Tibial artery (tissue), 4 donors: ENCODE measurements around the gene CEP295NL.

ENCODE experiments used
- DNase-seq, 2 donors: peaks; one replicate each; pipeline ENCODE4 v3.0.0-alpha.2; 2019
- H3K27ac ChIP-seq, 2 donors: fragments of 200-600 bp; sonication (generic) in 1 of 2; 1 replicate in 1 of 2; 2 replicates in 1 of 2; pipeline ENCODE4 v1.5.1; 2018 to 2019; ENCODE audit warnings: mild to moderate bottlenecking in 1 of 2
- H3K27me3 ChIP-seq, 2 donors: fragments of 200-600 bp; sonication (generic) in 1 of 2; one replicate each; pipeline versions ENCODE4 v1.5.1 to v1.6.0; 2016 to 2019
- H3K36me3 ChIP-seq, 3 donors: fragments of 200-600 bp; sonication (generic) in 2 of 3; one replicate each; pipeline ENCODE4 v1.5.1; 2016 to 2019; ENCODE audit warnings: mild to moderate bottlenecking in 2 of 3
- H3K4me1 ChIP-seq, 4 donors: fragments of 200-600 bp; sonication (generic) in 2 of 4; 1 replicate in 3 of 4; 2 replicates in 1 of 4; pipeline ENCODE4 v1.5.1; 2016 to 2019
- H3K4me3 ChIP-seq, 2 donors: fragments of 200-600 bp; sonication (generic) in 1 of 2; 1 replicate in 1 of 2; 2 replicates in 1 of 2; pipeline ENCODE4 v1.5.1; 2018 to 2019; ENCODE audit warnings: mild to moderate bottlenecking in 2 of 2
- H3K9me3 ChIP-seq, 3 donors: fragments of 200-600 bp; sonication (generic) in 1 of 3; one replicate each; pipeline ENCODE4 v1.5.1; 2016 to 2019
- intact Hi-C: fragments of 100-400 bp; cut with DNase I; formaldehyde crosslinking; loops from one replicate; pipeline ENCODE4 v1.15.0; 2023; ENCODE audit warnings: low total_unique reads
- TF ChIP-seq, protein P1 (sequence below), 2 experiments: fragments of 200-600 bp in 1 of 2; fragments of 450-650 bp in 1 of 2; IDR thresholded peaks; one replicate each; pipeline ENCODE4 v1.5.1; 2017 to 2019; ENCODE audit warnings: antibody characterized with exemption in 2 of 2, mild to moderate bottlenecking in 1 of 2, moderate library complexity in 1 of 2

Gene CEP295NL

DNA sequence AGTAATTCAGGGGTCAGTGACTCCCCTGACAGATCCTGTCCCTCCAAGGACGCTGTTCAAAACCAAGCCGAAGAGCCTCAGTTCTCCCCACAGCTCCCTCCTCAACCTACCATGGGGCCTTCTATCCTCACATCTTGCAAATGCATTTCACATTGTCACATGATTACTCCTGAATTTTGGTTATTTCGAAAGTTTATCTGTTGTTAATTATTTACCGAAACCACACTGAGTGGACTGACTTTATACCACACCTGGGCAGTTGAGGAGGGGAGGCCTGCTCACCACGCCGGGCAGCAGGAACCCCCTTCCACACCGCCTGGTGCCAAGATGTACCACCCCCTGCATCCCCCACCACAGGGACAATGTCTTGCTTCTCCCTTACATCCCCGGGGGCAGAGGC lies 17.5 kb upstream of the CEP295NL start:
- intact Hi-C loops = loop anchor here (5.0 kb wide), 2 partner anchors 38 to 52 kb away; no protein-coding TSS in a partner anchor
- TF ChIP-seq, protein P1, sequence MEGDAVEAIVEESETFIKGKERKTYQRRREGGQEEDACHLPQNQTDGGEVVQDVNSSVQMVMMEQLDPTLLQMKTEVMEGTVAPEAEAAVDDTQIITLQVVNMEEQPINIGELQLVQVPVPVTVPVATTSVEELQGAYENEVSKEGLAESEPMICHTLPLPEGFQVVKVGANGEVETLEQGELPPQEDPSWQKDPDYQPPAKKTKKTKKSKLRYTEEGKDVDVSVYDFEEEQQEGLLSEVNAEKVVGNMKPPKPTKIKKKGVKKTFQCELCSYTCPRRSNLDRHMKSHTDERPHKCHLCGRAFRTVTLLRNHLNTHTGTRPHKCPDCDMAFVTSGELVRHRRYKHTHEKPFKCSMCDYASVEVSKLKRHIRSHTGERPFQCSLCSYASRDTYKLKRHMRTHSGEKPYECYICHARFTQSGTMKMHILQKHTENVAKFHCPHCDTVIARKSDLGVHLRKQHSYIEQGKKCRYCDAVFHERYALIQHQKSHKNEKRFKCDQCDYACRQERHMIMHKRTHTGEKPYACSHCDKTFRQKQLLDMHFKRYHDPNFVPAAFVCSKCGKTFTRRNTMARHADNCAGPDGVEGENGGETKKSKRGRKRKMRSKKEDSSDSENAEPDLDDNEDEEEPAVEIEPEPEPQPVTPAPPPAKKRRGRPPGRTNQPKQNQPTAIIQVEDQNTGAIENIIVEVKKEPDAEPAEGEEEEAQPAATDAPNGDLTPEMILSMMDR (IDR thresholded peaks at IDR 0.05) = no peak
- no peak for DNase-seq
- Histone ChIP-seq H3K27me3 (no peaks in the 10 kb centered on the region), H3K4me1 (peaks cover 0 to 81% (median 70%) of the 10 kb centered on the region in 4 donors), H3K4me3 (peak overlapping the region in 1 of 2 donors; percentile 5), H3K9me3 (no peaks in the 10 kb centered on the region), H3K36me3 (no peaks in the 10 kb centered on the region), H3K27ac (peak overlapping the region; percentile 96 to 98)

DNA sequence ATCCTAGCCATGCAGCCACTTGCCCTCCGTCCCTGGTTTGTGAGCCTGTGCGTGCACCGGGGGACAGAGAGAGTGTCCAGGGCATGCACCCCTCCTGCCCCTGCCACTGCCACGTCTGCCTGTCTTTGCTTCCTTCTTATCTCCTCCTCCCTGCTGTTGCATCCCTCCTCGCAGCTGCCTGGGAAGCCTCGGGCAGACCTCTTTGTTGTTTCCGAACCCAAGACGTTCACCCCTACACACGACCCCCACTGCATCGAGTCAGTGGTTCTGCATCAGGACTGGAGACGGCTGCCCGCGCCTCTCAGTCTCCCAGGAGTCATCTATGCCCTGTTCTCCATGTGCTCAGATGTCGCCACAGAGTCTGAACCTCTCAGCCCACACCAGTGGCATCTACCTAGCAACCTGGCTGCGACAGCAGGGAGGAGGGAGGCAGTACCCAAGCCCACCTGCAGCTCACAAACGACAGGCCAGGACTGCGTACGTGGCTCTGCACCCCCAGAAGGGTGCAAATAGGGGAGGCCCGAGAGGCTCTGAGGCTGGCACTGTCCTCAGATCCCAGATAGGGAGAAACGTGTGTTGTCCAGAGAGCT lies 17.0 kb upstream of the CEP295NL start:
- no peaks in the 10 kb centered on the region for H3K9me3 ChIP-seq
- intact Hi-C loops = loop anchor here (5.0 kb wide), 2 partner anchors 38 to 52 kb away; no protein-coding TSS in a partner anchor
- DNase-seq = no peak
- H3K27ac ChIP-seq = peak overlapping the region in 1 of 2 donors; percentile 96
- TF ChIP-seq, protein P1 (IDR thresholded peaks at IDR 0.05) = no peak
- no peaks in the 10 kb centered on the region for H3K36me3 ChIP-seq
- no peaks in the 10 kb centered on the region for H3K27me3 ChIP-seq
- H3K4me1 ChIP-seq = peaks cover 0 to 86% (median 71%) of the 10 kb centered on the region in 4 donors
- H3K4me3 ChIP-seq = no peak overlapping the region

DNA sequence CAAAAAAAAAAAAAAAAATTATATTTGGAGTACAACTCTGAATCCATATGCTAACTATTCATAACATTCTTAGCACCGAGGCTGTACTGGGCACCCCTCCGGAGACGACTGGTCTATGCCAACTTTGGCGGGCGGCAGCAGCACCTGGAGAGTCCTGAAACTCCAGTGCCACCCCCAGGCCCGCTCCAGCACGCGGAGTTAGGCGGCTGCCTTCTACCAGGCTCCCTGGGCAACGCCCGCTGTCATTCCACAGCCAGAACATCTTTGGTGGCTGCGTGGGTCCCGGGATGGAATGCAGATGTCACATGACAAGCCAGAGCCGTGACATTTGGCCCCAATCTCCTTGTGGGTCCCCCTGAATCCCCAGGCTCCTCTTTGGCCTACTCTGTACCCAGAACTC lies 16.0 kb upstream of the CEP295NL start:
- no peak overlapping the region for H3K4me3 ChIP-seq
- DNase-seq = no peak
- intact Hi-C loops = no loop called here
- no peaks in the 10 kb centered on the region for H3K36me3 ChIP-seq
- H3K27me3 ChIP-seq = no peaks in the 10 kb centered on the region
- TF ChIP-seq, protein P1 (IDR thresholded peaks at IDR 0.05) = no peak
- H3K27ac ChIP-seq = peak overlapping the region; percentile 6 to 51
- peaks cover 0 to 94% (median 74%) of the 10 kb centered on the region in 4 donors for H3K4me1 ChIP-seq
- H3K9me3 ChIP-seq = no peaks in the 10 kb centered on the region

DNA sequence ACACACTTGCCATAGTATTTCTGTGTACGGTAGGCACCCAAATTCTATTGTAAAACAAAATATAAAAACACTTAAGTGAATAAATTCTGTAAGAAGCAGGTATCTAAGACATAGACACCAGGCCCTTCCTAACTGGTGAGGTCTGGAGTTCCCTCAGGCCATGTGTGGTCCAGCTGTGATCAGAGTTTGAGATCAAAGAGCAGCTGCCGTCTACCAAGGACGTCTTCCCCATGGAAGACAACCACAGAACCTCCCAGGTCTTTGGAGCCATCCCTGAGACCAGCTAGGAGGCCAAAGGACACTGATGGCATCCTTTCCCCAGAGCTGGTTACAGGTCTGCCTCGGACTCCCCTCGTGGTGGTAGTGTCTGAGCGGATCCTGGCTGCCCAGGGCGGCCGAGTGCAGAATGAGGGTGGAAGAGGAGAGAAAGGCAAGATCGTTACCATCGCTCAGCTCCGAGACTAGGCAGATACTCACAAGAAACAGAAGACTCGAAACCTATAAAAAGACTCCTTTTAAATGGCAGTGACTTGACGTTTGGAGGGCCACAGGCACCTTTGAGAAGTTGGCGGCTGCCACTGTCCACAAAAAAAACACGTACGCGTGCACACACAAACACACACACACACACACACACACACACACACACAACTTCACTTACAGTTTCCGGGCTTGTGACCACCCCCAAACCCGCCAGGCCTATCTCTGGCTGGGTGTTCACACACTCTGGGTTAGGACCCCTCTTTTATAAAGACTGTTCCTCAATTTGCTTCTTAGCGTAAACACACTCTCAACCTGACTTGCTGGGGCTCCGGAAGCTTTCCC lies 14.7 kb upstream of the CEP295NL start:
- Histone ChIP-seq H3K36me3 (no peaks in the 10 kb centered on the region), H3K27ac (peak overlapping the region; percentile 6 to 51), H3K9me3 (no peaks in the 10 kb centered on the region), H3K4me1 (peaks cover 0 to 96% (median 63%) of the 10 kb centered on the region in 4 donors), H3K4me3 (no peak overlapping the region), H3K27me3 (no peaks in the 10 kb centered on the region)
- no peak for DNase-seq
- TF ChIP-seq, protein P1 (IDR thresholded peaks at IDR 0.05) = no peak
- intact Hi-C loops = no loop called here

DNA sequence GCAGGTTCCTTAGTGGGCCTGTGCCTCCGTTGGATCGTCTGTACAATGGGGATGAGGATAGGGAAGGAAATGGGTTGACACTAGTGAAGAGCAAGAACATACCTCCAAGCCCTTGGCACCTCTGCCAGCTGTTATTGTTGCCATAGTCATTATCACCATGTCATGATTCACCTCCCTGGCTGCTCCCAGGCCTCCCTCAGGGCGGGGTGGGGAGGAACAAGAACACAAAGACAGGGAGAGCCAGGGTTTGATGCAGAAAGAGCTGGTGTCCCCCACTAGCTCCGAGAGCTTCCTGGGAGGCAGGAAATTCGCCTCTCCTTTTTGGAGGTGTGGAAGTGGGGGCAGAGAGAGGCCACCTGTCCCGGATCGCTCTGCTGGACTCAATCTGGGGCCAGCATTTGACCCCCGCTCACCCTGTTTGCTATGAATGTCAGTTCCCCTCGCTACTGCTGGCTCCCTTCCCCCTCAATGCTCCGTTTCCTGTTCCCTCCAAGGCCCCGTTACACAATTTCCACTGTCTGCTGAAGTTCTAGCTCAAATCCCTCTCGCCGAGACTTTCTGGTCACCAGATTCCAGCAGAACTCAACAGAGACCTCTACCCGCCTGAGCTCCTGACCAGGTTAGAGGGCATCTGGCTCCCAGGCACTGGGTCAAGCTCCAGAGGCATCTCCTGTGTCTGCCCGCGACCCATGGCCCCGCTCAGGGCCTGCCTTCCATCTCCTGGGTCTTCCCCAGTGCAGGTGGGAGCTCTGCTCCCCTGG lies 13.1 kb upstream of the CEP295NL start:
- Histone ChIP-seq H3K27me3 (no peaks in the 10 kb centered on the region), H3K9me3 (no peaks in the 10 kb centered on the region), H3K27ac (peak overlapping the region; percentile 61 to 68), H3K4me3 (no peak overlapping the region), H3K36me3 (no peaks in the 10 kb centered on the region), H3K4me1 (peaks cover 0 to 96% (median 50%) of the 10 kb centered on the region in 4 donors)
- intact Hi-C loops = no loop called here
- DNase-seq = peak; percentile 74 to 77
- TF ChIP-seq, protein P1 (IDR thresholded peaks at IDR 0.05) = no peak
